Retinal pigment epithelial cell (primary cell): Measurements from ENCODE around the gene TRIM69.
"Not testable (repeated sequence)": the region's sequence is repeated elsewhere in the genome, so short reads cannot be mapped to it uniquely, and the experiment has no call there.

Experiments
- DNase-seq: peaks from one replicate; pipeline ENCODE4 v3.0.0-alpha.2; 2010; ENCODE audit warnings: low read depth
- H3K4me3 ChIP-seq: 2 replicates; pipeline ENCODE4 v1.5.1; 2011; ENCODE audit warnings: mild to moderate bottlenecking, low read length, control low read depth, moderate library complexity
- CTCF ChIP-seq: conservative IDR thresholded peaks from 2 replicates; pipeline ENCODE4 v1.5.1; 2011; ENCODE audit warnings: low read depth, low read length, control low read depth, inconsistent platforms

Gene TRIM69

GRCh38 chr15:44727485-44728231 is 8.7 kb upstream of the TRIM69 start:
- no peak overlapping the region for H3K4me3 ChIP-seq
- no peak for DNase-seq
- TF ChIP-seq CTCF, result no peak

GRCh38 chr15:44728232-44728575 is 8.1 kb upstream of the TRIM69 start:
- DNase-seq, result not testable (repeated sequence)
- peak overlapping the region; percentile 92 for H3K4me3 ChIP-seq

DNA sequence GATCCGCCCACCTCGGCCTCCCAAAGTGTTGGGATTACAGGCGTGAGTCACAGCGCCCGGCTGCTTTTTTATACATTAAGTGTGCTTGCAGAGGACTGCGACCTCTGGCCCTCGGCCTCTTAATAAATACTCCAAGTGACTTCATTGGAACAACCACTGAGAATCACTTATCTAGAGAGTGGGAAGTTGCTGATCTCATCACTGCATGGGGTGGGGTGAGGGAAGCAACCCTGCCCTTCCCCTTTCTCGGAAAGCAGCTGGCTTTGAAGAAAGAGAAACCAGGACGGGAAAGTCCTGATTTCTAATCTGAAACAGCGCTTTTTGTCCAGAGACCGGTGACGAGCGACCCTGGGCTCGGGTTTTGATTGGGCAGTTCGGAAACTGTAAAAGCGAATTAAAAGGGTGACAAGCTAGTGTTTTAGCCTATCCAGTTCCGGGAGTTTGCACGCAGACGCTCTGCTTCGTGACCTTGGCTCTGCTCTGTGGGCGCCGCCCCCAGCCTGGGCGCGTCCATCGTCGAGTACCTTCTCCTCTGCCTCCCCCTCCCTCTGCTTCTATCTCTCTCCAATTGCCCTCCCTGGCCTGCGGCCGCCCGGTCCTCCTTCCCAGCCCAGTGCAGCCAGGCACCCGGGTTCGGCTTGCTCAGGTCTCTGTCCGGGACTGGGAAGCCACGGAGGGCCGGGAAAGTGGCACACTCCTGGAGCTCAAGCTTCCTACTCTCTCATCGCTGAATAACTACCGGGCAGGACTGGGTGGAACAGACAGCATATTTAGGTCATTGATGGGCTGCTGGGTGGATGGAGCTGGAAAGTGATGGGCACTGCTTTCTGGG is 7.5 kb upstream of the TRIM69 start:
- H3K4me3 ChIP-seq, result peak overlapping the region; percentile 92
- peak; percentile 92 for DNase-seq
- TF ChIP-seq CTCF, result no peak

- no peak for TF ChIP-seq CTCF
- H3K4me3 ChIP-seq, result peak overlapping the region; percentile 92
- DNase-seq, result no peak
Measured at GRCh38 chr15:44729408-44730127, 6.8 kb upstream of the TRIM69 start.

GRCh38 chr15:44734839-44735481 is 1.4 kb upstream of the TRIM69 start:
- TF ChIP-seq CTCF, result no peak
- no peak overlapping the region for H3K4me3 ChIP-seq
- no peak for DNase-seq

GRCh38 chr15:44735482-44736180 is 697 bp upstream of the TRIM69 start:
- no peak for TF ChIP-seq CTCF
- no peak overlapping the region for H3K4me3 ChIP-seq
- no peak for DNase-seq
